K562 (cell line): ENCODE data around the gene SOX18. TPM values are rescaled to one million over a fixed set of nuclear protein-coding genes. Genes with fewer than 3 reads are reported as not detected.
A peak's percentile ranks its signal among the peaks of the same experiment; 100 is the strongest.

ENCODE experiments used
- ATAC-seq: fragments of 200-7000 bp; cut with Tn5 transposase; 3 replicates; pipeline ENCODE4 v1.9.1; 2020; ENCODE audit warnings: moderate library complexity
- BruUV-seq: library from RNA; stranded (reverse); fragments of 400-500 nt; replicated peaks from 2 replicates; lab custom pipeline; 2021; lab: Mats Ljungman, UMichigan
- CTCF ChIA-PET: fragments of 300-600 bp; formaldehyde crosslinking; extraction: SDS; loops from one replicate; lab custom pipeline; 2021; ENCODE audit warnings: low intra/inter-chr PET ratio; lab: Yijun Ruan, JAX
- POLR2A ChIA-PET: fragments of 300-600, 350-650 bp; sonication (Branson Sonifier 250); formaldehyde crosslinking; extraction: SDS; loops from one replicate; lab custom pipeline; 2021; ENCODE audit warnings: antibody characterized with exemption, inconsistent platforms; lab: Yijun Ruan, JAX
- DNase-seq, 4 experiments: peaks; one replicate each; pipeline versions ENCODE4 v3.0.0 to v3.0.0-alpha.2; 2011 to 2018; ENCODE audit warnings: low spot score in 3 of 4, mixed read lengths in 3 of 4; ENCODE audit errors: extremely low read depth in 1 of 4
- FAIRE-seq: peaks from 2 replicates; lab custom pipeline; 2011; peaks lifted over from hg19 to GRCh38; lab: Jason Lieb, UNC
- H2AFZ ChIP-seq: 2 replicates; pipeline ENCODE4 v1.6.0; 2011; ENCODE audit warnings: low read depth, low read length, control low read depth, inconsistent platforms
- H3K27ac ChIP-seq: fragments of 200-600 bp; 3 replicates; pipeline ENCODE4 v1.8.0; 2011; ENCODE audit warnings: low read depth, mild to moderate bottlenecking, control low read depth, inconsistent platforms, low read length, moderate library complexity, mixed read lengths; ENCODE audit errors: extremely low read depth
- H3K27me3 ChIP-seq, 2 experiments: fragments of 300-600 bp in 1 of 2; 2 replicates in 1 of 2; 3 replicates in 1 of 2; pipeline versions ENCODE4 v1.6.0 to v1.8.0; 2011; ENCODE audit warnings: inconsistent platforms in 2 of 2, low read length in 2 of 2, mild to moderate bottlenecking in 1 of 2, mixed read lengths in 1 of 2, moderate library complexity in 1 of 2; ENCODE audit not compliant: control insufficient read depth in 2 of 2, insufficient read depth in 2 of 2
- H3K36me3 ChIP-seq: fragments of 300-600 bp; 3 replicates; pipeline ENCODE4 v1.8.0; 2011; ENCODE audit warnings: mild to moderate bottlenecking, low read length, inconsistent platforms; ENCODE audit not compliant: control insufficient read depth, insufficient read depth
- H3K4me1 ChIP-seq, 2 experiments: fragments of 200-600 bp in 1 of 2; replicated peaks in 1 of 2; 2 replicates in 1 of 2; 3 replicates in 1 of 2; pipeline versions ENCODE4 v1.5.1 to v1.8.0; 2011; ENCODE audit warnings: inconsistent platforms in 2 of 2, low read length in 2 of 2, mild to moderate bottlenecking in 1 of 2, mixed read lengths in 1 of 2, moderate library complexity in 1 of 2; ENCODE audit not compliant: control insufficient read depth in 2 of 2, insufficient read depth in 2 of 2
- H3K4me2 ChIP-seq: 2 replicates; pipeline ENCODE4 v1.6.1; 2011; ENCODE audit warnings: low read length, control low read depth, inconsistent platforms, mixed read lengths; ENCODE audit not compliant: insufficient read depth
- H3K4me3 ChIP-seq: fragments of 200-600 bp; sonication (generic), shearing (Covaris generic); 2 replicates; pipeline ENCODE4 v1.5.1; 2016; ENCODE audit warnings: control low read depth, inconsistent platforms
- H3K79me2 ChIP-seq: fragments of 200-600 bp; 3 replicates; pipeline ENCODE4 v1.8.0; 2011; ENCODE audit warnings: low read length, inconsistent platforms; ENCODE audit not compliant: control insufficient read depth, insufficient read depth
- H3K9ac ChIP-seq, 2 experiments: 2 replicates each; pipeline versions ENCODE4 v1.6.0 to v1.6.1; 2011; ENCODE audit warnings: low read depth in 2 of 2, low read length in 2 of 2, control low read depth in 1 of 2, inconsistent platforms in 1 of 2, mild to moderate bottlenecking in 1 of 2, mixed read lengths in 1 of 2; ENCODE audit not compliant: insufficient read depth in 1 of 2
- H3K9me1 ChIP-seq: one replicate; pipeline ENCODE4 v1.6.0; 2011; ENCODE audit warnings: inconsistent platforms, mild to moderate bottlenecking, low read length, moderate library complexity; ENCODE audit not compliant: control insufficient read depth, insufficient read depth
- H3K9me3 ChIP-seq: replicated peaks from 2 replicates; pipeline ENCODE4 v1.5.1; 2011; ENCODE audit warnings: low read depth, low read length, inconsistent platforms; ENCODE audit not compliant: control insufficient read depth, insufficient read depth
- H4K20me1 ChIP-seq: replicated peaks from 2 replicates; pipeline ENCODE4 v1.6.1; 2011; ENCODE audit warnings: low read length, inconsistent platforms, mixed read lengths; ENCODE audit not compliant: control insufficient read depth, insufficient read depth
- BCOR ChIP-seq: fragments of 450-650 bp; IDR thresholded peaks from 2 replicates; pipeline ENCODE4 v1.6.1; 2016
- FIP1L1 ChIP-seq: fragments of 200-400 bp; formaldehyde crosslinking; IDR thresholded peaks from 2 replicates; pipeline ENCODE4 v1.6.1; 2018; ENCODE audit warnings: mild to moderate bottlenecking, low read depth, low read length; ENCODE audit not compliant: poor library complexity, severe bottlenecking
- FOXJ3 ChIP-seq: sonication (generic); formaldehyde crosslinking; IDR thresholded peaks from 2 replicates; pipeline ENCODE4 v1.4.0; 2020; ENCODE audit warnings: mild to moderate bottlenecking, missing genetic modification reagents
- HNRNPL ChIP-seq: fragments of 200-400 bp; formaldehyde crosslinking; IDR thresholded peaks from 2 replicates; pipeline ENCODE4 v1.6.1; 2017; ENCODE audit warnings: low read depth, mild to moderate bottlenecking, low read length
- KDM1A ChIP-seq, 2 experiments: fragments of 450-650 bp; IDR thresholded peaks; 2 replicates each; pipeline ENCODE4 v1.6.1; 2016; ENCODE audit warnings: mild to moderate bottlenecking in 2 of 2
- L3MBTL2 ChIP-seq: fragments of 450-650 bp; IDR thresholded peaks from 2 replicates; pipeline ENCODE4 v1.6.1; 2016; ENCODE audit warnings: mild to moderate bottlenecking, moderate library complexity
- MAFK ChIP-seq: IDR thresholded peaks from 2 replicates; pipeline ENCODE4 v1.6.1; 2011; ENCODE audit warnings: low read length, improper control_type of control experiment
- NFIC ChIP-seq: fragments of 450-650 bp; IDR thresholded peaks from 2 replicates; pipeline ENCODE4 v1.6.1; 2017; ENCODE audit warnings: mild to moderate bottlenecking, inconsistent platforms
- POLR2AphosphoS2 ChIP-seq: IDR thresholded peaks from 2 replicates; pipeline ENCODE4 v1.6.1; 2012; ENCODE audit warnings: low read length, improper control_type of control experiment
- TAL1 ChIP-seq: fragments of 450-650 bp; IDR thresholded peaks from 2 replicates; pipeline ENCODE4 v1.6.1; 2016; ENCODE audit warnings: mild to moderate bottlenecking
- ZBTB7A ChIP-seq: IDR thresholded peaks from 2 replicates; pipeline ENCODE4 v1.6.1; 2011; ENCODE audit warnings: low read depth, mild to moderate bottlenecking, low read length, moderate library complexity, borderline replicate concordance; ENCODE audit not compliant: control insufficient read depth
- ZNF76 ChIP-seq: fragments of 250-450 bp; sonication (Bioruptor Pico); IDR thresholded peaks from 2 replicates; pipeline ENCODE4 v1.4.0; 2020; ENCODE audit warnings: mild to moderate bottlenecking, moderate library complexity, borderline replicate concordance
- WGBS: fragments of 100-300 bp; shearing (Covaris generic); methylation state at CpG from one replicate; pipeline ENCODE4 v1.1.6; 2016; ENCODE audit warnings: low coverage, mixed read lengths; ENCODE audit not compliant: insufficient coverage; ENCODE audit errors: missing lambda C conversion rate; 5-methylcytosine and 5-hydroxymethylcytosine counted together
- in situ Hi-C: fragments of 300-500 bp; cut with MboI; formaldehyde crosslinking; loops from 4 replicates; pipeline ENCODE4 v1.15.0; 2018; ENCODE audit warnings: inconsistent platforms, mixed read lengths
- intact Hi-C: fragments of 100-400 bp; cut with micrococcal nuclease; formaldehyde crosslinking; loops from 2 replicates; pipeline ENCODE4 v1.14.2; 2022
- polyA plus RNA-seq, 8 experiments: library from polyadenylated mRNA; depleted of rRNA in 4 of 8; stranded (reverse) in 5 of 8; unstranded in 3 of 8; fragments of >200 nt; fragmentation: Nextera tagmentation in 2 of 8; fragmentation: Illumina TruSeq in 1 of 8; extraction: Ambion mirVana in 2 of 8; extraction: Trizol in 1 of 8; gene quantifications; 2 replicates each; pipeline versions ENCODE4 v1.2.1 to v1.2.3, GENCODE V29; 2011 to 2014; ENCODE audit warnings: inconsistent platforms in 1 of 8, missing spikeins in 1 of 8
- total RNA-seq, 7 experiments: library from RNA; depleted of rRNA in 6 of 7; stranded (reverse); fragments of >200 nt in 6 of 7; fragmentation: Illumina TruSeq in 2 of 7; extraction: Trizol in 2 of 7; gene quantifications; 2 replicates each; pipeline versions ENCODE4 v1.2.1 to v1.2.3, GENCODE V29; 2011 to 2021; ENCODE audit warnings: low replicate concordance in 1 of 7
- TF ChIP-seq, protein P1 (sequence below): sonication (generic); formaldehyde crosslinking; IDR thresholded peaks from 2 replicates; pipeline ENCODE4 v1.8.1; 2022; ENCODE audit warnings: missing genetic modification reagents

The SOX18 gene
- total and polyA plus RNA-seq, 9 of the 15 experiments (the other 6 are each of a cell fraction or from before 2014, with no cell fraction given): 0.15 to 19.8 (median 0.33) TPM

GRCh38 chr20:64082126-64082731 lies 32.8 kb upstream of the SOX18 start (continued):
- TF ChIP-seq ZBTB7A (peak; percentile 27; the same call in 1 of the 2 replicates), NFIC (peak; percentile 44; the same call in 1 of the 2 replicates), TAL1 (no peak)
- TF ChIP-seq, protein P1, sequence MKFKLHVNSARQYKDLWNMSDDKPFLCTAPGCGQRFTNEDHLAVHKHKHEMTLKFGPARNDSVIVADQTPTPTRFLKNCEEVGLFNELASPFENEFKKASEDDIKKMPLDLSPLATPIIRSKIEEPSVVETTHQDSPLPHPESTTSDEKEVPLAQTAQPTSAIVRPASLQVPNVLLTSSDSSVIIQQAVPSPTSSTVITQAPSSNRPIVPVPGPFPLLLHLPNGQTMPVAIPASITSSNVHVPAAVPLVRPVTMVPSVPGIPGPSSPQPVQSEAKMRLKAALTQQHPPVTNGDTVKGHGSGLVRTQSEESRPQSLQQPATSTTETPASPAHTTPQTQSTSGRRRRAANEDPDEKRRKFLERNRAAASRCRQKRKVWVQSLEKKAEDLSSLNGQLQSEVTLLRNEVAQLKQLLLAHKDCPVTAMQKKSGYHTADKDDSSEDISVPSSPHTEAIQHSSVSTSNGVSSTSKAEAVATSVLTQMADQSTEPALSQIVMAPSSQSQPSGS (CRISPR knock-in tag): no peak

DNA sequence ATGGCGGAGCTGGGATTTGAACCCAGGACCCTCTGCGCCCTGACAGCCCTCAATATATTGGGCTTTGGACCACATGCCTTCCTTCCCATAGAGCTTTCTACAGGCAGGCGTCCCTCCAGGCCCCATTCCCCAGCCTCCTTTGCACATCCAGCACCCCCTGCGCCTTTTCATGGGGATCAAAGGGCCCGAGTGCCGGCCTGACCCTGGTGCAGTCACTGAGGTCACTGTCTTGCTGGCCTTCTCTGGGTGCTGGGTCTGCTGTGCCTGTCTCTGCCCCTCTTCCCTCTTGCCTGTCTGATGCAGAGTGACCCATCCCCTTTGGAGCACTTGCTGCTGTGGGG lies 32.2 kb upstream of the SOX18 start:
- intact Hi-C loops: no loop called here
- TF ChIP-seq MAFK (no peak), ZNF76 (no peak), KDM1A (IDR thresholded peaks at IDR 0.05) (no peak), FOXJ3 (CRISPR knock-in tag) (no peak), POLR2AphosphoS2 (no peak), HNRNPL (no peak), BCOR (no peak), L3MBTL2 (no peak), FIP1L1 (no peak)
- FAIRE-seq (no peak), DNase-seq (no peak), ATAC-seq (no peak)
- ChIA-PET POLR2A (interaction anchor here (0.7 to 1.2 kb wide), 2 partner anchors 21 to 547 kb away, joined by 3 read pairs; no protein-coding TSS in a partner anchor), CTCF (no interaction called here)
- Histone ChIP-seq H3K36me3 (no peaks in the 10 kb centered on the region), H3K9ac (peak overlapping the region in 1 of 2 experiments; percentile 57; a peak in 2 of 4 replicates), H3K9me1 (no peaks in the 10 kb centered on the region), H3K79me2 (peaks cover 10% of the 10 kb centered on the region; the same call in 2 of the 3 replicates), H3K9me3 (no peaks in the 10 kb centered on the region), H3K4me3 (no peak overlapping the region), H4K20me1 (no peaks in the 10 kb centered on the region; the same call in 1 of the 2 replicates), H2AFZ (no peak overlapping the region), H3K4me1 (peaks cover 16 to 83% of the 10 kb centered on the region in 2 experiments; a peak in 4 of 5 replicates), H3K4me2 (no peak overlapping the region), H3K27me3 (peaks cover 6 to 26% of the 10 kb centered on the region in 2 experiments; a peak in 4 of 5 replicates), H3K27ac (no peak overlapping the region)
- in situ Hi-C loops: no loop called here
- WGBS: 82% methylated on average over 6 of the region's 6 CpGs
- BruUV-seq: no TSS peak
